T-cell (primary cell): ENCODE results near the gene RPP40. TPM values are rescaled to one million over a fixed set of nuclear protein-coding genes. Genes with fewer than 3 reads are reported as not detected.

Experiments
- ATAC-seq, 4 experiments: fragments of 200-7000 bp in 3 of 4; fragments of 150-1000 bp in 1 of 4; cut with Tn5 transposase; replicated peaks in 1 of 4; 1 replicate in 3 of 4; 2 replicates in 1 of 4; pipeline ENCODE4 v1.10.0; 2021; ENCODE audit warnings: moderate library complexity in 3 of 4, mild to moderate bottlenecking in 2 of 4, moderate number of reproducible peaks in 1 of 4
- CTCF ChIA-PET, 2 donors: fragments of 300-600 bp; sonication (Branson Sonifier 250); formaldehyde crosslinking; loops; one replicate each; lab custom pipeline; 2022; ENCODE audit warnings: antibody characterized with exemption in 2 of 2; lab: Charles Lee
- POLR2A ChIA-PET, 2 donors: fragments of 300-600 bp; sonication (Branson Sonifier 250); formaldehyde crosslinking; loops; one replicate each; lab custom pipeline; 2022; ENCODE audit warnings: antibody characterized with exemption in 2 of 2; lab: Charles Lee
- DNase-seq, 35 experiments: peaks; one replicate each; pipeline versions ENCODE4 v3.0.0 to v3.0.0-alpha.2; 2013 to 2023
- H3K27ac ChIP-seq: one replicate; pipeline ENCODE4 v1.5.1; 2013; ENCODE audit warnings: low read length
- H3K27me3 ChIP-seq, 2 experiments: replicated peaks in 1 of 2; 1 replicate in 1 of 2; 2 replicates in 1 of 2; pipeline versions ENCODE4 v1.6.1 to v1.7.0; 2013; ENCODE audit warnings: low read length in 1 of 2, mixed read lengths in 1 of 2; ENCODE audit not compliant: control insufficient read depth in 2 of 2, insufficient read depth in 2 of 2; ENCODE audit errors: extremely low read depth in 1 of 2
- H3K36me3 ChIP-seq, 2 donors: 1 replicate in 1 of 2; 2 replicates in 1 of 2; pipeline versions ENCODE4 v1.6.1 to v1.7.0; 2013; ENCODE audit warnings: low read length in 1 of 2; ENCODE audit not compliant: control insufficient read depth in 2 of 2, insufficient read depth in 1 of 2; ENCODE audit errors: extremely low read depth in 1 of 2
- H3K4me1 ChIP-seq, 2 experiments: 1 replicate in 1 of 2; 2 replicates in 1 of 2; pipeline versions ENCODE4 v1.6.1 to v1.7.0; 2013; ENCODE audit warnings: low read length in 2 of 2, mixed read lengths in 1 of 2; ENCODE audit not compliant: insufficient read depth in 2 of 2, control insufficient read depth in 1 of 2; ENCODE audit errors: extremely low read depth in 1 of 2
- H3K4me3 ChIP-seq, 2 donors: 1 replicate in 1 of 2; 2 replicates in 1 of 2; pipeline versions ENCODE4 v1.5.1 to v1.7.0; 2013; ENCODE audit warnings: mild to moderate bottlenecking in 2 of 2, low read length in 1 of 2, moderate library complexity in 1 of 2; ENCODE audit not compliant: control insufficient read depth in 1 of 2; ENCODE audit errors: extremely low read depth in 1 of 2
- H3K9me3 ChIP-seq: 2 replicates; pipeline ENCODE4 v1.7.0; 2013
- H3K27ac Mint-ChIP-seq, 2 donors: one replicate each; pipeline ENCODE4 v1.8.0; 2020 to 2021; ENCODE audit warnings: mild to moderate bottlenecking in 2 of 2, mixed read lengths in 2 of 2
- H3K27me3 Mint-ChIP-seq, 2 donors: one replicate each; pipeline ENCODE4 v1.8.0; 2021 to 2022; ENCODE audit warnings: mixed read lengths in 2 of 2
- H3K36me3 Mint-ChIP-seq: one replicate; pipeline ENCODE4 v1.8.0; 2021; ENCODE audit warnings: mixed read lengths
- H3K4me1 Mint-ChIP-seq, 3 donors: one replicate each; pipeline ENCODE4 v1.8.0; 2020 to 2022; ENCODE audit warnings: mixed read lengths in 3 of 3, mild to moderate bottlenecking in 1 of 3
- H3K4me3 Mint-ChIP-seq, 3 donors: one replicate each; pipeline ENCODE4 v1.8.0; 2020 to 2022; ENCODE audit warnings: mild to moderate bottlenecking in 3 of 3, mixed read lengths in 3 of 3, moderate library complexity in 3 of 3
- H3K9me3 Mint-ChIP-seq, 3 donors: one replicate each; pipeline ENCODE4 v1.8.0; 2020 to 2022; ENCODE audit warnings: mixed read lengths in 3 of 3
- whole genome bisulfite sequencing: methylation state at CpG from one replicate; pipeline ENCODE4 v1.1.5; 2013; ENCODE audit warnings: missing lambda C conversion rate; ENCODE audit not compliant: insufficient coverage; 5-methylcytosine and 5-hydroxymethylcytosine counted together
- total RNA-seq, 35 experiments: library from RNA in 6 of 35; stranded (reverse) in 6 of 35; fragments of 120-200 nt in 1 of 35; gene quantifications; one replicate each; pipeline versions ENCODE4 v1.2.1 to v1.2.4 and lab custom pipeline; 2013 to 2026

RPP40 gene
- total RNA-seq, 5 donors from 2014 or later (not counting 1 experiment from before 2014, with no cell fraction given) = 2.0 to 7.8 (median 4.8) TPM

GRCh38 chr6:4946521-4946920 lies 57.3 kb downstream of the RPP40 start:
- no peak overlapping the region for H3K4me3 Mint-ChIP-seq
- Histone ChIP-seq H3K36me3 (peaks cover 0 to 42% of the 10 kb centered on the region in 2 donors), H3K27me3 (no peaks in the 10 kb centered on the region), H3K9me3 (no peaks in the 10 kb centered on the region), H3K4me3 (no peak overlapping the region), H3K27ac (no peak overlapping the region), H3K4me1 (peaks cover 0 to 10% of the 10 kb centered on the region in 2 experiments)
- CTCF ChIA-PET = no interaction called here
- peaks cover 46% of the 10 kb centered on the region for H3K36me3 Mint-ChIP-seq
- H3K4me1 Mint-ChIP-seq = peaks cover 13 to 15% (median 15%) of the 10 kb centered on the region in 3 donors
- 97% methylated on average over 11 of the region's 11 CpGs for WGBS
- DNase-seq (no peak), ATAC-seq (no peak)
- POLR2A ChIA-PET = no interaction called here
- no peaks in the 10 kb centered on the region for H3K27me3 Mint-ChIP-seq
- no peaks in the 10 kb centered on the region for H3K9me3 Mint-ChIP-seq
- no peak overlapping the region for H3K27ac Mint-ChIP-seq

Other genes with a start within 250 kb of the RPP40 start
- gene CDYL, start 227.6 kb downstream of the RPP40 start, total RNA-seq = 10 to 100 TPM; 24.7 to 36.8 (median 30.2) TPM
- under 1 TPM in 2 of 5 donors, not detected in 3; 0.06 to 0.07 TPM for gene PPP1R3G, start 81.3 kb upstream of the RPP40 start, total RNA-seq